IMR-90 (cell line): ENCODE data around the gene TBCE. TPM values are rescaled to one million over a fixed set of nuclear protein-coding genes. Genes with fewer than 3 reads are reported as not detected.
"Not testable (repeated sequence)": the region's sequence is repeated elsewhere in the genome, so short reads cannot be mapped to it uniquely, and the experiment has no call there.

Experiments
- ATAC-seq: fragments of 200-7000 bp; cut with Tn5 transposase; 2 replicates; pipeline ENCODE4 v1.9.1; 2020; ENCODE audit warnings: low read depth, mild to moderate bottlenecking, moderate library complexity
- BruUV-seq: library from RNA; stranded (reverse); fragments of 400-500 nt; replicated peaks from 2 replicates; lab custom pipeline; 2021; lab: Mats Ljungman, UMichigan
- CTCF ChIA-PET: fragments of 300-600 bp; formaldehyde crosslinking; extraction: SDS; loops from one replicate; lab custom pipeline; 2021; ENCODE audit warnings: antibody characterized with exemption; lab: Yijun Ruan, JAX
- POLR2A ChIA-PET: fragments of 300-600 bp; sonication (Branson Sonifier 250); formaldehyde crosslinking; loops from one replicate; lab custom pipeline; 2022; ENCODE audit warnings: antibody characterized with exemption; ENCODE audit not compliant: unreplicated experiment; lab: Charles Lee
- DNase-seq: peaks from one replicate; pipeline ENCODE4 v3.0.0; 2013
- H2AFZ ChIP-seq: replicated peaks from 2 replicates; pipeline ENCODE3; 2013; ENCODE audit warnings: low read length, mild to moderate bottlenecking; ENCODE audit not compliant: poor library complexity
- H2AK5ac ChIP-seq: 2 replicates; pipeline ENCODE4 v1.6.1; 2013; ENCODE audit warnings: low read depth, low read length, inconsistent platforms
- H2AK9ac ChIP-seq: replicated peaks from 2 replicates; pipeline ENCODE3; 2013; ENCODE audit warnings: mild to moderate bottlenecking, low read depth, low read length, moderate library complexity; ENCODE audit not compliant: poor library complexity
- H2BK120ac ChIP-seq: 2 replicates; pipeline ENCODE4 v1.6.1; 2013; ENCODE audit warnings: low read depth, low read length, inconsistent platforms
- H2BK15ac ChIP-seq: 3 replicates; pipeline ENCODE4 v1.6.1; 2013; ENCODE audit warnings: low read depth, low read length, inconsistent platforms
- H2BK20ac ChIP-seq: 2 replicates; pipeline ENCODE4 v1.6.1; 2013; ENCODE audit warnings: low read depth, mild to moderate bottlenecking, inconsistent platforms, low read length, moderate library complexity
- H2BK5ac ChIP-seq: 2 replicates; pipeline ENCODE4 v1.6.1; 2013; ENCODE audit warnings: mild to moderate bottlenecking, low read depth, low read length, inconsistent platforms; ENCODE audit not compliant: poor library complexity, severe bottlenecking
- H3K14ac ChIP-seq: replicated peaks from 2 replicates; pipeline ENCODE4 v1.6.1; 2013; ENCODE audit warnings: low read depth, low read length, inconsistent platforms
- H3K18ac ChIP-seq: 2 replicates; pipeline ENCODE4 v1.6.1; 2013; ENCODE audit warnings: low read depth, low read length, control low read depth
- H3K23ac ChIP-seq: 2 replicates; pipeline ENCODE4 v1.6.1; 2013; ENCODE audit warnings: low read depth, low read length, inconsistent platforms
- H3K27ac ChIP-seq: 2 replicates; pipeline ENCODE4 v1.5.1; 2013; ENCODE audit warnings: mild to moderate bottlenecking, control low read depth, low read length; ENCODE audit not compliant: insufficient read depth
- H3K27me3 ChIP-seq: 2 replicates; pipeline ENCODE4 v1.6.1; 2013; ENCODE audit warnings: low read length; ENCODE audit not compliant: control insufficient read depth, insufficient read depth
- H3K36me3 ChIP-seq: 2 replicates; pipeline ENCODE4 v1.6.1; 2013; ENCODE audit warnings: low read length, mixed read lengths; ENCODE audit not compliant: control insufficient read depth, insufficient read depth
- H3K4ac ChIP-seq: 2 replicates; pipeline ENCODE4 v1.6.1; 2013; ENCODE audit warnings: low read depth, low read length, inconsistent platforms
- H3K4me1 ChIP-seq: 2 replicates; pipeline ENCODE4 v1.6.1; 2013; ENCODE audit warnings: low read length, mixed read lengths; ENCODE audit not compliant: control insufficient read depth, insufficient read depth
- H3K4me2 ChIP-seq: 2 replicates; pipeline ENCODE4 v1.6.1; 2013; ENCODE audit warnings: low read depth, mild to moderate bottlenecking, control low read depth, low read length, moderate library complexity
- H3K4me3 ChIP-seq: 2 replicates; pipeline ENCODE4 v1.5.1; 2013; ENCODE audit warnings: low read depth, mild to moderate bottlenecking, control low read depth, low read length, moderate library complexity; ENCODE audit not compliant: insufficient read depth
- H3K56ac ChIP-seq: 2 replicates; pipeline ENCODE4 v1.6.1; 2013; ENCODE audit warnings: low read length, inconsistent platforms; ENCODE audit not compliant: insufficient read depth; ENCODE audit errors: extremely low read depth
- H3K79me1 ChIP-seq, 2 experiments: 2 replicates each; pipeline ENCODE4 v1.6.1; 2013; ENCODE audit warnings: low read length in 2 of 2, inconsistent platforms in 1 of 2, low read depth in 1 of 2
- H3K9ac ChIP-seq: 2 replicates; pipeline ENCODE4 v1.6.1; 2013; ENCODE audit warnings: low read depth, low read length, control low read depth
- H3K9me1 ChIP-seq: 2 replicates; pipeline ENCODE4 v1.6.1; 2013; ENCODE audit warnings: low read length, inconsistent platforms; ENCODE audit not compliant: insufficient read depth
- H3K9me3 ChIP-seq: 2 replicates; pipeline ENCODE4 v1.6.1; 2013; ENCODE audit warnings: low read length; ENCODE audit not compliant: control insufficient read depth, insufficient read depth
- H4K20me1 ChIP-seq: 2 replicates; pipeline ENCODE4 v1.6.1; 2013; ENCODE audit warnings: low read length, inconsistent platforms; ENCODE audit not compliant: insufficient read depth
- H4K5ac ChIP-seq: 2 replicates; pipeline ENCODE4 v1.6.1; 2013; ENCODE audit warnings: mild to moderate bottlenecking, low read depth, low read length, control low read depth
- H4K8ac ChIP-seq, 2 experiments: 2 replicates each; pipeline ENCODE4 v1.6.1; 2013; ENCODE audit warnings: low read depth in 2 of 2, low read length in 2 of 2, control low read depth in 1 of 2, inconsistent platforms in 1 of 2
- H4K91ac ChIP-seq: 2 replicates; pipeline ENCODE4 v1.6.1; 2013; ENCODE audit warnings: low read depth, low read length, inconsistent platforms; ENCODE audit not compliant: insufficient read depth
- WGBS, 2 experiments: methylation state at CpG; one replicate each; pipeline versions ENCODE4 v1.1.5 to v1.1.7; 2013; ENCODE audit warnings: missing lambda C conversion rate in 2 of 2; ENCODE audit not compliant: insufficient read length in 1 of 2; ENCODE audit errors: extremely low coverage in 2 of 2; 5-methylcytosine and 5-hydroxymethylcytosine counted together
- dilution Hi-C: fragments of 300-500 bp; cut with HindIII; formaldehyde crosslinking; loops from one replicate; pipeline ENCODE4 v1.14.3; 2018; ENCODE audit warnings: low sequenced_read_pairs; ENCODE audit not compliant: unreplicated experiment
- in situ Hi-C: fragments of 300-500 bp; cut with MboI; formaldehyde crosslinking; loops from 3 replicates; pipeline ENCODE4 v1.14.3; 2019; ENCODE audit warnings: low sequenced_read_pairs, inconsistent platforms, mixed read lengths
- intact Hi-C: fragments of 100-400 bp; cut with micrococcal nuclease; formaldehyde crosslinking; loops from 2 replicates; pipeline ENCODE4 v1.10.0; 2022
- polyA plus RNA-seq, 3 experiments: library from polyadenylated mRNA; depleted of rRNA; stranded (reverse); fragments of >200 nt; gene quantifications; 2 replicates each; pipeline ENCODE4 v1.2.3, GENCODE V29; 2012; ENCODE audit warnings: low replicate concordance in 1 of 3
- total RNA-seq: library from RNA; depleted of rRNA; stranded (reverse); fragments of >200 nt; gene quantifications from 2 replicates; pipeline ENCODE4 v1.2.3, GENCODE V29; 2012

Gene TBCE
- total and polyA plus RNA-seq, 2 of the 4 experiments (the other 2 are of a cell fraction): 25.3 to 26.7 TPM

GRCh38 chr1:235462832-235463231, 95.6 kb downstream of the TBCE start:
- H3K9me1 ChIP-seq, H3K27me3 ChIP-seq, H4K20me1 ChIP-seq, ATAC-seq, H3K18ac ChIP-seq, H2AK9ac ChIP-seq, H2AK5ac ChIP-seq, intact Hi-C loops, H3K23ac ChIP-seq, H3K14ac ChIP-seq, H2AFZ ChIP-seq, H2BK5ac ChIP-seq, H3K4ac ChIP-seq, H3K9ac ChIP-seq, H3K4me3 ChIP-seq, H3K9me3 ChIP-seq, H4K5ac ChIP-seq, H4K8ac ChIP-seq, H3K79me1 ChIP-seq, H2BK120ac ChIP-seq, H3K4me2 ChIP-seq, H3K27ac ChIP-seq, dilution Hi-C loops, BruUV-seq, H3K36me3 ChIP-seq, CTCF ChIA-PET, DNase-seq, in situ Hi-C loops, H4K91ac ChIP-seq, H2BK15ac ChIP-seq, H3K56ac ChIP-seq, H3K4me1 ChIP-seq, H2BK20ac ChIP-seq: not testable (repeated sequence)
- WGBS, 2 experiments: no CpG with 5 or more reads among the region's 3 CpGs
- POLR2A ChIA-PET: interaction anchor here (0.6 kb wide), 1 partner anchor 137 kb away, joined by 4 read pairs; no protein-coding TSS in a partner anchor
